GM19023 (cell line): Measurements from ENCODE around the gene PHF21A.

Experiments used
- ATAC-seq: cut with Tn5 transposase; IDR thresholded peaks from one replicate; pipeline ENCODE4 v1.9.1; 2021; ENCODE audit warnings: mild to moderate bottlenecking, moderate library complexity; ENCODE audit not compliant: unreplicated experiment

PHF21A gene

GRCh38 chr11:46079662-46080061 is 41.6 kb downstream of the PHF21A start:
- ATAC-seq, result no peak

DNA sequence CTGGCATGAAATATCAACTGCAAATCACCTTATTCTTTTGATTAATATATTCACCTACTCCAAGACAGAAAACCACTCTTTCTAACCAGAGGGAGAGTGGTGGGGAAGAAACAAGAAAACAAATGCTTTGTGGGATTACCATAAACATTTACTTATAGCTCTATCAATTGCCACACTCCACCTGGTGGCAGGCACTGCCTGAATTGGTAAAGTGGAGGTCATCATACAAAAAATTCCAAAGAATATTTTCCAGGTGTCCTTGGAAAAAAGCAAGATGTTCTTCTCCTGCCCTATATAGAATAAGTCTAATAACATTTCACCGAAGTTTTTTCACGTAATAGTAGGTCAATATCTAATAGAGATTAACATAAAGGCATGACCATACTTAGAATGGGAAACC is 45.3 kb downstream of the PHF21A start:
- ATAC-seq, result no peak

GRCh38 chr11:46075168-46075567 is 46.1 kb downstream of the PHF21A start:
- no peak for ATAC-seq

GRCh38 chr11:46073632-46074031 is 47.6 kb downstream of the PHF21A start:
- ATAC-seq, result no peak

GRCh38 chr11:46072172-46072964 is 48.9 kb downstream of the PHF21A start:
- ATAC-seq, result no peak

- ATAC-seq, result no peak
Observed at GRCh38 chr11:46071091-46071490, 50.2 kb downstream of the PHF21A start.

DNA sequence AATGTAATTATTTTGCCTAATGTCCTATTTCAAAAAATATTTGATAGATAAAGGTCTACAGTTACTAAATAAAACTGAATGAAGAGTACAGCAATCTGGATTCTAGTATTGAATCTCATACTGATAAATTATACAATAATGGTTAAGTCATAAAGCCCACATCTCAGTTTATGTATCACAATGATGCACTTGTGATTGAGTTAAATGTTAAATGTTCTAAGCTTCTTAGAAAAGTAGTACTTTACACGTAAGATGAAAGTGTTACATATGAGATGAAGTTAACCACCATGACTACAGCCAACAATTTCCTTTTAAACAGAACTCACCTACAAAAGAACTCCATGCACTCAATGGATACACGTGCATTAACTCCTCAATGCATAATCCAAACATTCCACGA is 51.7 kb downstream of the PHF21A start:
- ATAC-seq, result no peak

- no peak for ATAC-seq
Observed at GRCh38 chr11:46066335-46066734, 54.9 kb downstream of the PHF21A start.

GRCh38 chr11:46065681-46066080 is 55.6 kb downstream of the PHF21A start:
- no peak for ATAC-seq

GRCh38 chr11:46064221-46064620 is 57.0 kb downstream of the PHF21A start:
- ATAC-seq, result no peak

- no peak for ATAC-seq
Observed at GRCh38 chr11:46063138-46063537, 58.1 kb downstream of the PHF21A start.

DNA sequence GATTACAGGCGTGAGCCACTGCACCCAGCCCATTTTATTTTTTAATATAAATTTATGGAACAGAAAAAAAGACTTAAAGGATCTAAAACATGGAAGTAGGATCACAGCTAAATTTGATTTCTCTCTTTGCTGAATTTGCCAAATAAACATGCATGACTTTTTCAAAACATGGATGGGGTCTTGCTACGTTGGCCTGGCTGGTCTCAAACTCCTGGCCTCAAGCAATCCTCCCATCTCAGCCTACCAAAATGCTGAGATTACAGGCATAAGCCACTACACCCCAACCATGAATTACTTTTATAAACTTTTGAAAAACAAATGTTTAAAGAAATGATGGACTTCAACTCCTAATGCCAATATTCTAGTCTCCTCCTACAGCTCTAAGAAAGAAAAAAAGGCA is 61.2 kb downstream of the PHF21A start:
- ATAC-seq, result no peak

DNA sequence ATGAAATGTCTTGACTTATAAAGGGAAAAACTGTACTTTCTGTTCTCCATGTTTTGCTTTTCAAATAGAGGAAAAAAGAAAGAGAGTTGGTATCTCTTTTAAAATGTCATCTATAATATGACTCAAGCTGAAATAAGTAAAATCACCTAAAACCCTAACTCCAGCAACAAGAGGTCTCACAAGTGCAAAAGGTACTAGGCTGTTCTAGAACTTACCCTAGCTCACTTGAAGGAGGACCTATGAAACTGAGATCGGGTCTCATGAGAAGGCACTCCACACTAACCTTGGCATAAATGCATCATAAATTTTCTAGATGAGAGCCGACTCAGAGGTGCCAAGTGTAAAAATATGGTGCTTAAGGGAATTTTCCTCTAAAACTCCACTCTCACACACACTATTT is 63.8 kb downstream of the PHF21A start:
- no peak for ATAC-seq

DNA sequence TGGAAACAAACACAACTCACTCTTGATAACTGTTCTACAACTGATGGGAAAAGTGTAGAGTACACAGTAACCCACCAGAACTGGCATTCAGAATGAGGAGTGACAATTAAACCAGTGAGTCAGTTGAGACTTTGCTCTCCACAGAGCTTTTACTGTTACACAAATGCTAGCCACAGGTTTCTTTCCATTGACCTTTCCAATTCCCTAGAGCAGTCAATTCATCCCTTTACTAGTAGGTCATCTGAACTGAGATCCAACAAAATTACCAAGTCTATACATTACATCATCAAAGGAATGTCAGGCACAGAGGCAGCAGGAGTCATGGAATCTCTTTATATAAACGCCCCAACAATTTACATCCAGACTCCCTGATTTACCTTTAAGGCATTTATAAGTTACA is 65.9 kb downstream of the PHF21A start:
- ATAC-seq, result no peak

DNA sequence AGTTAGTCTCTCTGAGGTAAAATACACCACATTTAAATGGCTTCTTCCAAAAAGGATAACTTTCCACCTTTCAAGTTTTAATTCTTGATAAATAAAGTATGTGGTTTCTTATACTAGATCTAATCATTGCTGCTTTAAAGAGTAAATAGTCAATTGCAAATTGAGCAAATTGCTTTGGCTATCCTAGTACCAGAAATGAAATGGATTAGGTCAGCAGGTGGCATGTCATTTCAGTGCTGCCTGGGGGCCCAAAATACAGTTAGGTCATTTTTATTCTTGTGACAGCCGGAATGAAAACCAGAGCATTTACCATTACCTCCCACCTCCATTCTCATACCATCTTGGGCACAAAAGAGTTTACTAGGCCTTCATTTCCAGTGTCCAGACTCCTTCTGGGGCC is 70.2 kb downstream of the PHF21A start:
- ATAC-seq, result no peak

DNA sequence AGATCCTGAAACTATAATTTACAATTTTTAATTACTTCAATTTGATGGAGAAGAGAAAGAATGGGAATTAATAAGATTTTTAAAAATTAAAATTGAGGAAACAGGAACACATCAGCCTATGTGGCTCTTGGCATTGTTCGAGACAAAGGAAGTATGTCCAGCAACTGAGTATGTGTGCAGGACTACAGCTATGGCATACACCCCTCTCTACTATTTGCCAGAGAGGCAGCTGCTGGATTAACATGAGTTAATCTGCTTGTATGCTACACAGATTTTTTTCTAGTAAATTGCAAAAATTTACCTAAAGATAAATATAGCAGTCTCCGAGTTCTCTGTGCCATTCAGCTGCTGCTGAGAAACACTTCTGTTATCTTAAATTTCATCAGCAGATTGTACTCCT is 70.6 kb downstream of the PHF21A start:
- no peak for ATAC-seq

- ATAC-seq, result no peak
Observed at GRCh38 chr11:46050003-46050461, 71.2 kb downstream of the PHF21A start.

- ATAC-seq, result no peak
Observed at GRCh38 chr11:46049325-46049897, 71.8 kb downstream of the PHF21A start.

GRCh38 chr11:46048198-46048597 is 73.1 kb downstream of the PHF21A start:
- ATAC-seq, result no peak

- ATAC-seq, result no peak
Observed at GRCh38 chr11:46047520-46047919, 73.7 kb downstream of the PHF21A start.

DNA sequence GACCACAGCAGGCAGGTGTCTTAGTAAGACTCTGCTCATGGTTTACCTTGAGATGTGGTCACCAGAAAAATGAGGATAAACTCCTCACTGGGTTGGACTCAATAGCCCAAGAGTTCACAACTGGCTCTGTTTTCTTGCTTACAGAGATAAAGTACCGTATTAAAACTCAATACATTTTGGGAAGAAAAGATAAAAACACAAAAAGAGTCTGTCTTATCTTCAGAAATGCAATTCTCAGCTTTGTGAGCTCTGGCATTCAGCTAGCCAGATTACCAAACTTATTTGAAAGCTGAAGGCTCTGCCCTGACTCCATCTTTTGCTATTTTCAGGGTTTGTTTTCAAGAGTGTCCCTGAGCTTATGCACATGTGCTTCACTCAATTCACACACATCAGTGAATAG is 75.4 kb downstream of the PHF21A start:
- no peak for ATAC-seq

DNA sequence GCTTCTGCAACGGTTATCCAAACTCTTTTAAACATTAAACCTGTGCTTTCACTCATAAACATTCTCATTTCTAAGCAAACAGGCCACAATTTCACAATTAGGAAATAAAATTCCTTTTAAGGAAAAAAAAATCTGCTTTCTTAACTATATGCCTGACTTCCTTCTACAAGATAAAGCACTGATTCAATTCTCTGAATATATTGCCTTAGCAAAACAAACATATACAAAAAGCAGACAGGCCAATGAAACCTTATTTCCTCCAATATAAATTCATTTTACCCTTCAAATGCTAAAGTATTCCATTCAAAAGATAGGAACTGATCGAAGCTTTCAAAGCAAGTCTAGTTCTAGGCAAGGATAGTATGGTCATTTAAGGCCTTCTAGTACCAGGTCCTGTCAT is 76.7 kb downstream of the PHF21A start:
- ATAC-seq, result no peak

GRCh38 chr11:46039990-46040389 is 81.3 kb downstream of the PHF21A start:
- no peak for ATAC-seq
